ENCODE results near the gene PROSER3. TPM values are rescaled to one million over a fixed set of nuclear protein-coding genes. Genes with fewer than 3 reads are reported as not detected.

PROSER3 gene
- total and polyA plus RNA-seq, 2 donors (not counting 3 experiments of a cell fraction or from before 2014, with no cell fraction given), result 18.3 to 28.3 TPM

GRCh38 chr19:35781650-35782049 lies 23.7 kb downstream of the PROSER3 start:
- H3K4me3 ChIP-seq (replicated peaks in 1 of 3; ENCODE audit: insufficient read depth in 1 of 3, low read depth in 1 of 3, low read length in 3 of 3), result no peak overlapping the region
- H3K9me1 ChIP-seq (replicated peaks; ENCODE audit: control insufficient read depth, extremely low read depth, insufficient read depth, low read length), result no peaks in the 10 kb centered on the region
- ChIA-PET CTCF (no interaction called here), POLR2A (no interaction called here)
- no peak for FAIRE-seq
- no peak overlapping the region for H3K4me2 ChIP-seq (ENCODE audit: insufficient read depth, low read length)
- no peak overlapping the region for H2AFZ ChIP-seq (ENCODE audit: low read depth, low read length)
- H3K27me3 ChIP-seq (ENCODE audit: control insufficient read depth in 2 of 2, insufficient read depth in 2 of 2, low read length in 2 of 2), result no peaks in the 10 kb centered on the region
- dilution Hi-C loops (cut with MboI; ENCODE audit: extremely low pct_ligation_motif_present, low sequenced_read_pairs) (no loop called here), intact Hi-C loops (cut with micrococcal nuclease) (no loop called here)
- BruUV-seq (replicated peaks), result no TSS peak
- no peaks in the 10 kb centered on the region for H3K4me1 ChIP-seq (ENCODE audit: control insufficient read depth, extremely low read depth, insufficient read depth, low read length)
- H3K9me3 ChIP-seq (replicated peaks; ENCODE audit: control insufficient read depth, insufficient read depth, low read length), result no peaks in the 10 kb centered on the region
- TF ChIP-seq GATA2 (IDR thresholded peaks at IDR 0.05; ENCODE audit: insufficient read depth, insufficient read length, low read depth, low read length) (no peak), MAX (IDR thresholded peaks at IDR 0.05; ENCODE audit: insufficient read depth, insufficient read length) (no peak), POLR2AphosphoS5 (IDR thresholded peaks at IDR 0.05; ENCODE audit: insufficient read depth, low read depth, low read length) (no peak), CTCF (IDR thresholded peaks at IDR 0.05; ENCODE audit: extremely low read depth in 1 of 2, insufficient read depth in 1 of 2, low read depth in 1 of 2, low read length in 2 of 2) (no peak)
- no peaks in the 10 kb centered on the region for H3K79me2 ChIP-seq (ENCODE audit: control insufficient read depth, insufficient read depth, low read length)
- no peak overlapping the region for H3K27ac ChIP-seq (ENCODE audit: insufficient read depth, low read depth, low read length)
- H4K20me1 ChIP-seq (replicated peaks; ENCODE audit: control insufficient read depth, extremely low read depth, insufficient read depth, low read length), result no peaks in the 10 kb centered on the region
- no peak overlapping the region for H3K9ac ChIP-seq (replicated peaks; ENCODE audit: extremely low read depth, insufficient read depth, low read length)
- DNase-seq (ENCODE audit: low read depth, low spot score), result no peak
- H3K36me3 ChIP-seq (ENCODE audit: control insufficient read depth in 2 of 2, extremely low read depth in 1 of 2, insufficient read depth in 2 of 2, low read length in 2 of 2), result peaks cover 0 to 6% of the 10 kb centered on the region in 2 experiments

GRCh38 chr19:35782589-35782988 lies 24.6 kb downstream of the PROSER3 start:
- Histone ChIP-seq H3K27me3 (ENCODE audit: control insufficient read depth in 2 of 2, insufficient read depth in 2 of 2, low read length in 2 of 2) (no peaks in the 10 kb centered on the region), H3K79me2 (ENCODE audit: control insufficient read depth, insufficient read depth, low read length) (no peaks in the 10 kb centered on the region), H3K4me1 (ENCODE audit: control insufficient read depth, extremely low read depth, insufficient read depth, low read length) (no peaks in the 10 kb centered on the region), H3K27ac (ENCODE audit: insufficient read depth, low read depth, low read length) (no peak overlapping the region), H3K4me2 (ENCODE audit: insufficient read depth, low read length) (no peak overlapping the region), H2AFZ (ENCODE audit: low read depth, low read length) (no peak overlapping the region), H3K9me1 (replicated peaks; ENCODE audit: control insufficient read depth, extremely low read depth, insufficient read depth, low read length) (no peaks in the 10 kb centered on the region), H4K20me1 (replicated peaks; ENCODE audit: control insufficient read depth, extremely low read depth, insufficient read depth, low read length) (no peaks in the 10 kb centered on the region), H3K36me3 (ENCODE audit: control insufficient read depth in 2 of 2, extremely low read depth in 1 of 2, insufficient read depth in 2 of 2, low read length in 2 of 2) (peaks cover 0 to 6% of the 10 kb centered on the region in 2 experiments), H3K9me3 (replicated peaks; ENCODE audit: control insufficient read depth, insufficient read depth, low read length) (no peaks in the 10 kb centered on the region), H3K4me3 (replicated peaks in 1 of 3; ENCODE audit: insufficient read depth in 1 of 3, low read depth in 1 of 3, low read length in 3 of 3) (no peak overlapping the region), H3K9ac (replicated peaks; ENCODE audit: extremely low read depth, insufficient read depth, low read length) (no peak overlapping the region)
- POLR2A ChIA-PET, result no interaction called here
- CTCF ChIA-PET, result no interaction called here
- dilution Hi-C loops (cut with MboI; ENCODE audit: extremely low pct_ligation_motif_present, low sequenced_read_pairs), result no loop called here
- DNase-seq (ENCODE audit: low read depth, low spot score) (no peak), FAIRE-seq (no peak)
- TF ChIP-seq MYC (IDR thresholded peaks at IDR 0.05; ENCODE audit: low read depth, low read length) (no peak), POLR2A (IDR thresholded peaks at IDR 0.05; ENCODE audit: low read depth, low read length) (no peak), CTCF (IDR thresholded peaks at IDR 0.05; ENCODE audit: extremely low read depth in 1 of 2, insufficient read depth in 1 of 2, low read depth in 1 of 2, low read length in 2 of 2) (no peak), MAX (IDR thresholded peaks at IDR 0.05; ENCODE audit: insufficient read depth, insufficient read length) (no peak), GATA2 (IDR thresholded peaks at IDR 0.05; ENCODE audit: insufficient read depth, insufficient read length, low read depth, low read length) (no peak), FOS (IDR thresholded peaks at IDR 0.05; ENCODE audit: borderline replicate concordance, insufficient read depth, low read length) (no peak), POLR2AphosphoS5 (IDR thresholded peaks at IDR 0.05; ENCODE audit: insufficient read depth, low read depth, low read length) (no peak), JUN (IDR thresholded peaks at IDR 0.05; ENCODE audit: borderline replicate concordance, insufficient read depth, insufficient read length, low read depth) (no peak), EZH2 (IDR thresholded peaks at IDR 0.05; ENCODE audit: borderline replicate concordance, low read depth, low read length, severe bottlenecking) (no peak)
- intact Hi-C loops (cut with micrococcal nuclease), result no loop called here
- no TSS peak for BruUV-seq (replicated peaks)
